Gastrocnemius medialis (tissue), 4 donors: ENCODE results near the gene RYR2.

Experiments
- CTCF ChIP-seq, 5 experiments: fragments of 450-650 bp in 3 of 5; fragments of 200-600 bp in 2 of 5; sonication (generic) in 2 of 5; IDR thresholded peaks in 4 of 5; conservative IDR thresholded peaks in 1 of 5; 1 replicate in 4 of 5; 2 replicates in 1 of 5; pipeline ENCODE4 v1.5.1; 2016 to 2019; ENCODE audit warnings: antibody characterized with exemption in 5 of 5, mild to moderate bottlenecking in 3 of 5, moderate library complexity in 3 of 5
- POLR2A ChIP-seq, 2 donors: fragments of 450-650 bp; IDR thresholded peaks; one replicate each; pipeline ENCODE4 v1.6.1; 2017; ENCODE audit warnings: antibody characterized with exemption in 2 of 2, mild to moderate bottlenecking in 2 of 2, moderate library complexity in 2 of 2

GRCh38 chr1:237355022-237355421 is 313.0 kb downstream of the RYR2 start:
- TF ChIP-seq CTCF (IDR thresholded peaks at IDR 0.05 in 4 of 5, conservative IDR thresholded peaks at IDR 0.05 in 1 of 5): no peak
- TF ChIP-seq POLR2A (IDR thresholded peaks at IDR 0.05): no peak
